Activated T-helper 1 cell treated with anti-CD3 and anti-CD28 coated beads, Interleukin-2, amount 50 U/mL, for 16 hours (primary cell): ENCODE measurements around the gene FAAP100.

Source experiments
- DNase-seq, 2 donors: peaks; one replicate each; pipeline ENCODE4 v3.0.0-alpha.2; 2020; ENCODE audit warnings: low read depth in 1 of 2, low spot score in 1 of 2

FAAP100 gene

DNA sequence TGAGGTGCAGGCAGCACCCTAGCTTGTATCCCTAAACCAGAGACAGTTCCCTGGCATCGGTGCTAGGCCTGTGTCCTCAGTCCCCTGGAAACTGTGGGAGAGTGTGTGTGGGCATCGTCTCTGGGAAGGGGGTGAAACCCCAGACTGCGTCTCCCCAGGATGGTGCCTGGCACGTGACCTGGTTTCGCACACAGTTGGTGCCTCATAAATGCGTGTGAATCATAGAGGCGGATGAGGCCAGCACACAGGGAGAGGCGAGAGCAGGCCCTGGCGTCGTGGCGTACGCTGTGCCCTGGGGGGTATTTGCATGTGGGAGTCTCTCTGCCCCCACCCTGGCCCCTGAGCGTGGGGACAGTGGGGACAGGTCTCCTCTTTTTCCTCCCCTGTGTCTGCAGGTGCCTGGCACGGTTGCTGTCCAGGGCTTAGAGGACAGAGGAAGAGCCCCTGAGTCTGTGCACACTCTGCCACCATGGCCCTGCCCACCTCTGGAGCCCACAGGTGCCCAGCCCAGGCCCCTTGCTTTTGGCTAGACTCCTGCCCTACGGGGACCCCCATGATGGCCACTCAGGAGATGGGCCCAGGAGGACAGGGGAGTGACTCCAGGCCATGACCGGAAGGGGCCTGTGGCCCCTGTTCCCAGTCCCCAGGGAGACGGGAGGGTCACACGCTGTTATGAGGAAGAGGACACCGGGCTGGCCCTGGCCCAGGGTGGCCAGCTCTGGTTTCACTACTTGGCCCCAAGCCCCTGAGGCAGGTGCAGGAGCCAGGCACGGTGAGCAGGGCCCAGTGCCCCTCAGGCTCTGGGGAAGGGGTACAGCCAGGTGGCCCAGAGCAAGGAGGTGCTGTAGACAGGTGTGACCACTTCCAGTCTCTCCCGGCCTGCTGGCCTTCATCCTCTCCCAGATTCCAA, 25.2 kb downstream of the FAAP100 start:
- no peak for DNase-seq

- no peak for DNase-seq
These were observed 27.3 kb downstream of the FAAP100 start for GRCh38 chr17:81524865-81525159.

DNA sequence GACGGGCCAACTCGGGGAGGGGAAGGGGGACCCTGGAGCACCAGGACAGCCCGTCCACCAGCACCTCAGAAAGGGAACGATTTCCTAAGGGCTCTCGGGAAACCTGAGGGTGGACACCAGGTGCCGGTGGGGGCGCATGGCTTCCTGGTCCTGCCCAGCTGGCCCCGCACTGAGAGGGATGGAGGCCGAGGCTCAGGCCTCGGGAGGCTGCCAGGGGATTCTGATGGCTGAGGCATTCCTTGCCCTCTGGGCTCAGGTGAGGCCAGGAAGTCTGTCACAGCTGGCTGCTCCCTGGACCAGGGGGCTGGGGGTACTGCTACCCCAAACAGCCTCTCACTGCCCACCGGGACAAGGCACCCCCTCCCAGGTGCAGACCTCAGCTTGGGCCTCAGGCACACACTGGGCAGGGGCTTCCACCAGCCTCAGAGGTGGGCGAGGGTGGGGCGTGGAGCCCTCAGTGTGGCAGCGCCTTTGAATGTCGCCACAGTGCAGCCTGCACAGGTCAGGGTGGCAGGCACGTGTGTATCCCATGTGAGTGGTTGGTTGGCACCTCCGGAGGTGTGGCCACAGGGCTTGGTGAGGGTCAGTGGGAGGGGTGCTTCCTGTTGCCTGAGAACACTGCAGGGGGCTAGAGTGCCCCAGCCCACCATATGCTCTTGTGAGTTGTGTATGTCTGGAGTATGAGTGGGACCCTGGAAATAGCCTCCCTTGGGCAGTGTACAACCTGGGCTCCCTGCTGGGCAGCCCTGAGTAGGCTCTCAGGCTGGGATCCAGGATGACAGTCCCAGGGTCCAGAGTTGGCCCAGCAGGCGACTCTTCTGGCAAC, 27.9 kb downstream of the FAAP100 start:
- DNase-seq: no peak

DNA sequence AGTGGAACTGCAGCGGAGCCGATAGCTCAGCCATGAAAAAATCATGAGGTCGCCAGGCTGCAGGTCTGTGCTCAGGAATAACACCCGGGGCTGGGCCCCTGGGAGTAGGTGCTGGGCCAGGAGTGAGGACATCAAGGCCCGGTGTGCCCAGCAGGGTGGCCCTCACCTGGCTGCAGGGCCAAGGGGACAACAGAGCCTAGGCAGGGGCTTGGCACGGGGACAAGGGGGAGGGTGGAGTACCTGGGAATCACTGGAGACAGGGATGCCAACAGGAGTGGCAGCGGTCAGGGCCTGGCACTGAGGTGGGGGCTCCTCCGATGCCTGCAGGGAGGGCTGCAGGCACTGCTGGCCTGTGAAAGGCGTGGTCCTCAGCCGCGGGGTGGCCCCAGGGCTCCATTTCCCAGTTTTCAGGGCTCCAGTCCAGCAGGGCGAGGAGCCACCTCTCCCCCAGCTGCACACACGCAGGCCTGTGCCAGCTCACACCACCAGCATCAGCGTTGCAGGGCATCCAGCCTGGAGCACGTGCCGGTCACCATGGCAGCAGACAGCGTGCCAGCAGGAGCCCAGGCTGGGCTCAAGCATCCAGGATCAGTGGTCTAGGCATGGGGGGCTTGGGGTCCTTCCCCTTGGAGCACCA, 28.6 kb downstream of the FAAP100 start:
- no peak for DNase-seq

GRCh38 chr17:81522491-81523401, 29.4 kb downstream of the FAAP100 start:
- DNase-seq: no peak

GRCh38 chr17:81520021-81520901, 31.9 kb downstream of the FAAP100 start:
- DNase-seq: no peak

DNA sequence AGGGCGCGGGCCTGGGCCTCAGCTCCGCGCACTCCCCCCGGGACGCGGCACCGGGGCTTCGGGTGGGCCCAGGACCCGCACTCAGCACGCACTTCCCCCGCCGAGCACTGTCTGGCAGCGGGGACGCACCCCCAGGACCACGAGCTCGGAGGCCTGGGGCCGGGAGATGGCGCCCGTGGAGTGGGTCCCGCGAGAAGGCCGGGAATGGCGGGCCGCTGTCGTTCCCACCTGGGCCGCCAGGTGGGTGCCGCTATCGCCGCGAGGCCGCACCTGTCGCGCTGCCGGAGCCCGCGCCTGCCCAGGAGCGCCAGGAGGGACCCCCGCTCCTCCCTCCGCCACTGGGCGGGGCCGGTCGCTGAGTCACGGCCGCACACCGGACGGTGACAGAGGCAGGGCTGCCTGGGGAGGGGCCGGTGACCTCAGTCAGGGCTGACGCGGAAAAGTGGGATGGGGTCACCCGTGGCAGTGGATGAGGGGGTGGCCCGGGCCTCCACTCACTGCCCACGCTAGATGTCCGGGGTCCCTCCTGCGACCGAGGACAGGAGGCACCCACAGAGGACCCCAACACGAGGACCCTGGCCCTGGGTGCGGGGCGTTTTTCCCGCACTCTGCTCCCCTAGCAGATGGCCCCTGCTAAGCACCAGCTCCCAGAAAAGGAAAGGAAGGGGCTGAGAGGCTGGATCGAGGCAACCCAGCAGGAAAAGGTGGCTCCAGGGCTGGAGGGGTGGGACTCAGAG, 32.7 kb downstream of the FAAP100 start:
- peak in 1 of 2 donors; percentile 65 for DNase-seq

- DNase-seq: no peak
These were observed 33.3 kb downstream of the FAAP100 start for GRCh38 chr17:81518785-81519283.

GRCh38 chr17:81518113-81518784, 33.9 kb downstream of the FAAP100 start:
- DNase-seq: no peak

GRCh38 chr17:81517339-81518112, 34.6 kb downstream of the FAAP100 start:
- no peak for DNase-seq

- no peak for DNase-seq
These were observed 35.2 kb downstream of the FAAP100 start for GRCh38 chr17:81517009-81517338.

DNA sequence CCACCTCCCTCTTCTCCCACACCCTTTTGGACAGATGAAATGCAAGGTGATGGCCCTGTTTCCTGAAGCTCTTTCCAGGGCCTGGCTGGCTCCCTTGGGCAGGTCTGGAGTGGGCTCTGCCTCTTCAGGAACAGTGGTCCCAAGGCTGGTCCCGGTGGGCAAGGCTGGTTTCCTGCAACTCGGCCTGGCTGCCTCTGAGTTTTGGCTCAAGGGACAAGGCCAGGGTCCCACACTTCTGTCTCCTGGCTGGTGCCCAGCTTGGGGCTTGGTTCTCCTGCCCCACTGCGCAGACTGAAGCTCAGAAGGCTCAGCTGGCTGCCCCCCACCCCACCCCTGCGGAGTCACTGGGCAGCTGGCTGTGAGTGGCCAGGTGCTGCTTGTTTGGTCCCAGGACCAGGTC, 35.7 kb downstream of the FAAP100 start:
- no peak for DNase-seq

DNA sequence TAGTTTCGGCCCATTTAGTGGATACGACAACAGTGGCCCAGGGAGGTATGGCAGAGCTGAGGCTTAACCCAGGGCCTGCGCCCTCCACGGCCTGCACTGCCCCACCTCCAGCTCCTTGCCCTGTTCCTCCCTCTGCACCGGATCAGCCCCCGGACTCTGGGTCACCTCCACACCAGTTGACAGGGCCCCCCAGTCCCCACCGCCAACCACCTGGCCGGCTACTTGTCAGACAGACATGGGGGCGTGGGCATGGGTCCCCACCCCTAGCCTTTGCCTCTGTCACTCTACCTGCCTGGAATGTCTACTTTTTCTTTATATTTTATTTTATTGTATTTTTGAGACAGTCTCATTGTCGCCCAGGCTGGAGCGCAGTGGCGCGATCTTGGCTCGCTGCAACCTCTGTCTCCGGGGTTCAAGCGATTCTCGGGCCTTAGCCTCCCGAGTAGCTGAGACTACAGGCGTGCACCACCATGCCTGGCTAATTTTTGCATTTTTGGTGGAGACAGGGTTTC, 36.6 kb downstream of the FAAP100 start:
- DNase-seq: no peak

DNA sequence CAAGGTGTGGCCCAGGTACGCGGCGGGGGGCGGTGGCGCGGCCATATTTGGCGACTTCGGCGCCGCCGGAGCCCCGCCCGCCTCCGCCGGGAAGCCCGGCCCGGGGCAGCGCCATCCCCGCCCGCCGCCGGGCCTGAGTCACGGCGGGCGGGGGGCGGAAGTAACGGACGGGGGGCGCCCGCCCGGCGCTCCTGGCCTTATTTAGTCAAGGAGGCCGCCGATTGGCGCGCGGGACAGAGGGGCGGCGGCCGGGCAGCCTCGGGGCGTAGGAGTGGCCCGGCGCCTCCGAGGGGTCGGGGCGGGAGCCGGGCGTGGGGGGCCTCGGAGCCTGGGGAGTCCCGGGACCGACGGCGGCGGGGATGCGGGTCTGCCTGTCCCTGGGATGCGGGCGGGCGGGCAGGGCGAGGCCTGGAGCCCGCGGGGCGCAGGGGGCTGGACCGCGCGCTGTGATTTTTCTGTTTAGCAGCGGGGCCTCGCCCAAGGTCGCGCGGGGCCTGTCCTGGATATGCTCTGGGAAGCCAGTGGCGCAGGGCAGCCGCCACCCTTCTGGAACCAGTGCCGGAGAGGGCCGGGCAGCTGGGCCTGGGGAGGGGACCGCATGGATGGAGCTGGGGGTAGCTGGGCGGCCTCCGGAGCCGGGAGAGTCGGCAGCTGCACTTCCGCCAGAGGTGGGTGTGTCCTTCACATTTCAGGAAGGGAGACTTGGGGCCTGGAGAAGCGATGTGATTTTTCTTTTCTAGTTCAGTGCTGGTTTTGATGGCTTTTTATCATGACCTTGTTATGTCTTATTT, 37.2 kb downstream of the FAAP100 start:
- DNase-seq: peak in 1 of 2 donors; percentile 64

DNA sequence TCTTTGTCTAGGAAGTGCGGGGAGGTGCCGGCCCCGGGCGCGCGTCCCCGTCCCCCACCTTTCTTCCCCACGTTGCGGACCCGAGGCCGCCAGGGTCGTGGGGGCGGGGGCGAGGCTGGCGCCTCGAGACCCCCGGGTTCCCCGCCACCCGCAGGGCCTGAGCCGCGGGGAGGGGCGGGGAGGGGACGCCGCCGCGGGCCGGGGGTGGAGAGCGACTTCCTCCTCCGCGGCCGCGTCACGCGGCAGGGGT, 37.7 kb downstream of the FAAP100 start:
- no peak for DNase-seq

DNA sequence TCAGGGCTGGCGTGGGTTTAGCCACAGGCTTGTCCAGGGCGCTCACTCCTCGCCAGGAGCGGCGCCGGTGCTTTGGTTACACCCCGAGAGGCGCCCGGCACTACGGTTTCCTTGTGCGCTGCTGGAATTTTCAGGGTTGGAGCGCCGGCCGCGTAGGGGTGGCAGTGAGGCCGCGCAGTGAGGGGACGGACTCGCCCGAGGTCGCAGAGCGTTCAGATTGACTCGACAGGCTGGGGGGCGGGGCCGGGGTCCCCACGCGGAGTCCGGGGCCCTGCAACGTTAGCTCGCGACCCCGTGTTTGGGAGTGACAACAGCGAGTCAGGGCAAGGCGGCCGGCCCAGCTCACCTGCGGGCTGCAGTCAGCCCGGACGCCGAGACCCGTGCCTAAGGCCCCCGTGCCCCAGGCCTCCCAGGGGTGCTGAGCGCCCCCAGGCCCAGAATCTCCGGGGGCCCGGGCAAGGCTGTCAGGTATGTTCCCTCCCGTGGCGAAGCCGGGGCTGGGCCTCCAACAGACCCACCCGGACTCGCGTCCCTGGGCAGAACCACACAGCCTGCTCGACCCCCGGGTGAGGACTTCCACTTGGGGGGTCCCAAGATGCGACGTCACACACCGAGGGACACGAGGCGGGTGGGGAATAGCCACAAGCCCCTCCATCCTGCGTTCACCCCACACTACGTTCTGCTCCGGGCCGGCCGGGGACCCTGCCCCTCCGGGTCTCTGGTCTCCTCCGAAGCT, 38.2 kb downstream of the FAAP100 start:
- DNase-seq: no peak
